Activated naive CD8-positive, alpha-beta T cell treated with anti-CD3 and anti-CD28 coated beads, Interleukin-2, amount 10 ng/mL, durations not matched to agents 7 days and 5 days (primary cell): ENCODE results near the gene GP1BB. TPM values are rescaled to one million over a fixed set of nuclear protein-coding genes. Genes with fewer than 3 reads are reported as not detected.
"Not testable (repeated sequence)": the region's sequence is repeated elsewhere in the genome, so short reads cannot be mapped to it uniquely, and the experiment has no call there.

Experiments
- ATAC-seq: fragments of 150-1000 bp; cut with Tn5 transposase; one replicate; pipeline ENCODE4 v1.10.0; 2021; ENCODE audit warnings: low read depth, moderate library complexity
- POLR2A ChIA-PET: fragments of 350-600 bp; sonication (Branson Sonifier 250); formaldehyde crosslinking; loops from one replicate; lab custom pipeline; 2021; ENCODE audit warnings: antibody characterized with exemption; lab: Charles Lee
- DNase-seq: peaks from one replicate; pipeline ENCODE4 v3.0.0; 2021
- H3K27ac Mint-ChIP-seq: one replicate; pipeline ENCODE4 v1.8.0; 2022; ENCODE audit warnings: mild to moderate bottlenecking, mixed read lengths
- H3K27me3 Mint-ChIP-seq: one replicate; pipeline ENCODE4 v1.8.0; 2022; ENCODE audit warnings: mild to moderate bottlenecking, moderate library complexity, mixed read lengths
- H3K36me3 Mint-ChIP-seq: one replicate; pipeline ENCODE4 v1.8.0; 2021; ENCODE audit warnings: mild to moderate bottlenecking, mixed read lengths
- H3K4me1 Mint-ChIP-seq: one replicate; pipeline ENCODE4 v1.8.0; 2021; ENCODE audit warnings: mixed read lengths
- H3K4me3 Mint-ChIP-seq: one replicate; pipeline ENCODE4 v1.8.0; 2022; ENCODE audit warnings: mild to moderate bottlenecking, moderate library complexity, mixed read lengths
- H3K9me3 Mint-ChIP-seq: one replicate; pipeline ENCODE4 v1.8.0; 2021; ENCODE audit warnings: mixed read lengths
- total RNA-seq, 2 experiments: library from RNA; stranded (reverse); gene quantifications; one replicate each; pipeline ENCODE4 v1.2.3, GENCODE V29; 2021

The GP1BB gene
- total RNA-seq, 2 experiments from 2014 or later, result not detected

GRCh38 chr22:19687561-19688300, 35.6 kb upstream of the GP1BB start:
- Mint-ChIP-seq H3K4me3 (no peak overlapping the region), H3K4me1 (no peaks in the 10 kb centered on the region), H3K27me3 (peaks cover 16% of the 10 kb centered on the region), H3K9me3 (no peaks in the 10 kb centered on the region), H3K27ac (no peak overlapping the region), H3K36me3 (no peaks in the 10 kb centered on the region)
- no peak for DNase-seq
- POLR2A ChIA-PET, result no interaction called here
- ATAC-seq, result no peak

GRCh38 chr22:19688301-19689290, 34.7 kb upstream of the GP1BB start:
- ATAC-seq (no peak), DNase-seq (no peak)
- Mint-ChIP-seq H3K36me3 (no peaks in the 10 kb centered on the region), H3K9me3 (no peaks in the 10 kb centered on the region), H3K4me1 (no peaks in the 10 kb centered on the region), H3K27me3 (peaks cover 10% of the 10 kb centered on the region), H3K27ac (no peak overlapping the region), H3K4me3 (no peak overlapping the region)
- POLR2A ChIA-PET, result no interaction called here

- POLR2A ChIA-PET, result no interaction called here
- Mint-ChIP-seq H3K36me3 (no peaks in the 10 kb centered on the region), H3K9me3 (no peaks in the 10 kb centered on the region), H3K27ac (no peak overlapping the region), H3K4me1 (no peaks in the 10 kb centered on the region), H3K4me3 (no peak overlapping the region), H3K27me3 (peaks cover 6% of the 10 kb centered on the region)
- DNase-seq (no peak), ATAC-seq (no peak)
Measured at GRCh38 chr22:19689408-19689807, 33.9 kb upstream of the GP1BB start.

GRCh38 chr22:19691007-19691720, 32.2 kb upstream of the GP1BB start:
- ATAC-seq, result no peak
- H3K27me3 Mint-ChIP-seq, result peaks cover 4% of the 10 kb centered on the region
- no peak overlapping the region for H3K4me3 Mint-ChIP-seq
- no peaks in the 10 kb centered on the region for H3K4me1 Mint-ChIP-seq
- no peaks in the 10 kb centered on the region for H3K36me3 Mint-ChIP-seq
- DNase-seq, result no peak
- no peaks in the 10 kb centered on the region for H3K9me3 Mint-ChIP-seq
- POLR2A ChIA-PET, result no interaction called here
- H3K27ac Mint-ChIP-seq, result no peak overlapping the region

GRCh38 chr22:19691721-19692341, 31.5 kb upstream of the GP1BB start:
- Mint-ChIP-seq H3K4me1 (no peaks in the 10 kb centered on the region), H3K36me3 (no peaks in the 10 kb centered on the region), H3K27ac (no peak overlapping the region), H3K9me3 (no peaks in the 10 kb centered on the region), H3K4me3 (no peak overlapping the region), H3K27me3 (peaks cover 3% of the 10 kb centered on the region)
- no peak for ATAC-seq
- POLR2A ChIA-PET, result no interaction called here
- DNase-seq, result no peak

- H3K9me3 Mint-ChIP-seq, result no peaks in the 10 kb centered on the region
- ATAC-seq (no peak), DNase-seq (no peak)
- H3K27ac Mint-ChIP-seq, result no peak overlapping the region
- H3K4me3 Mint-ChIP-seq, result no peak overlapping the region
- POLR2A ChIA-PET, result no interaction called here
- H3K4me1 Mint-ChIP-seq, result no peaks in the 10 kb centered on the region
- H3K36me3 Mint-ChIP-seq, result no peaks in the 10 kb centered on the region
- H3K27me3 Mint-ChIP-seq, result peaks cover 4% of the 10 kb centered on the region
Measured at GRCh38 chr22:19693581-19693980, 29.8 kb upstream of the GP1BB start.

GRCh38 chr22:19693981-19694670, 29.2 kb upstream of the GP1BB start:
- H3K27ac Mint-ChIP-seq, result no peak overlapping the region
- H3K36me3 Mint-ChIP-seq, result no peaks in the 10 kb centered on the region
- no peaks in the 10 kb centered on the region for H3K4me1 Mint-ChIP-seq
- DNase-seq (no peak), ATAC-seq (no peak)
- H3K27me3 Mint-ChIP-seq, result peaks cover 4% of the 10 kb centered on the region
- no peak overlapping the region for H3K4me3 Mint-ChIP-seq
- POLR2A ChIA-PET, result no interaction called here
- H3K9me3 Mint-ChIP-seq, result no peaks in the 10 kb centered on the region

- Mint-ChIP-seq H3K4me3 (no peak overlapping the region), H3K9me3 (no peaks in the 10 kb centered on the region), H3K27ac (no peak overlapping the region), H3K4me1 (no peaks in the 10 kb centered on the region), H3K36me3 (no peaks in the 10 kb centered on the region), H3K27me3 (peaks cover 4% of the 10 kb centered on the region)
- POLR2A ChIA-PET, result no interaction called here
- DNase-seq (no peak), ATAC-seq (no peak)
Measured at GRCh38 chr22:19694696-19695095, 28.6 kb upstream of the GP1BB start.

- Mint-ChIP-seq H3K4me3 (no peak overlapping the region), H3K36me3 (no peaks in the 10 kb centered on the region), H3K27me3 (peaks cover 10% of the 10 kb centered on the region), H3K27ac (no peak overlapping the region), H3K4me1 (no peaks in the 10 kb centered on the region), H3K9me3 (no peaks in the 10 kb centered on the region)
- POLR2A ChIA-PET, result no interaction called here
- ATAC-seq (no peak), DNase-seq (no peak)
Measured at GRCh38 chr22:19696504-19697276, 26.6 kb upstream of the GP1BB start.

- POLR2A ChIA-PET, ATAC-seq, H3K4me1 Mint-ChIP-seq, H3K9me3 Mint-ChIP-seq, H3K27ac Mint-ChIP-seq, H3K36me3 Mint-ChIP-seq, H3K4me3 Mint-ChIP-seq, DNase-seq, H3K27me3 Mint-ChIP-seq: not testable (repeated sequence)
Measured at GRCh38 chr22:19697871-19698270, 25.5 kb upstream of the GP1BB start.

GRCh38 chr22:19700790-19701419, 22.4 kb upstream of the GP1BB start:
- ATAC-seq (no peak), DNase-seq (no peak)
- Mint-ChIP-seq H3K9me3 (no peaks in the 10 kb centered on the region), H3K27me3 (peaks cover 10% of the 10 kb centered on the region), H3K4me3 (no peak overlapping the region), H3K36me3 (no peaks in the 10 kb centered on the region), H3K4me1 (no peaks in the 10 kb centered on the region), H3K27ac (no peak overlapping the region)
- POLR2A ChIA-PET, result no interaction called here
